Adipose tissue (tissue), 3 donors: ENCODE data around the gene CRYBB1. TPM values are rescaled to one million over a fixed set of nuclear protein-coding genes. Genes with fewer than 3 reads are reported as not detected.

Experiments used
- H3K27ac ChIP-seq: one replicate; pipeline ENCODE4 v1.5.1; 2013; ENCODE audit warnings: low read depth, low read length
- WGBS, 3 donors: extraction: QIAGEN DNeasy Blood & Tissue Kit; methylation state at CpG; one replicate each; pipeline ENCODE4 v1.1.7; 2013; 5-methylcytosine and 5-hydroxymethylcytosine counted together
- polyA plus RNA-seq, 3 donors: library from polyadenylated mRNA; stranded (reverse); fragments of 200-250 nt; gene quantifications; one replicate each; pipeline ENCODE4 v1.2.3, GENCODE V29; 2013
- donor health status: healthy with polysubstance abuse.
- donor health status: Bipolar disorder and iron deficiency.
- donor health status: healthy.

CRYBB1 gene
- polyA plus RNA-seq, 3 donors, result 0.20 to 5.2 (median 1.4) TPM

- 96 to 100% (median 97%) methylated on average over 3 of the region's 3 CpGs for WGBS, 3 donors
Measured at GRCh38 chr22:26566994-26567393, 50.8 kb downstream of the CRYBB1 start.

GRCh38 chr22:26565889-26566288 lies 51.9 kb downstream of the CRYBB1 start:
- no peak overlapping the region for H3K27ac ChIP-seq

More at GRCh38 chr22:26566994-26567393, 50.8 kb downstream of the CRYBB1 start:
- no peak overlapping the region for H3K27ac ChIP-seq

GRCh38 chr22:26565181-26565580 lies 52.6 kb downstream of the CRYBB1 start:
- H3K27ac ChIP-seq, result no peak overlapping the region
- WGBS, 3 donors, result 42 to 95% (median 92%) methylated on average over 6 of the region's 6 CpGs

More at GRCh38 chr22:26565889-26566288, 51.9 kb downstream of the CRYBB1 start:
- 62 to 77% (median 72%) methylated on average over 8 of the region's 8 CpGs for WGBS, 3 donors

- 39 to 94% (median 94%) methylated on average over 3 of the region's 3 CpGs for WGBS, 3 donors
- H3K27ac ChIP-seq, result no peak overlapping the region
Measured at GRCh38 chr22:26564672-26565071, 53.2 kb downstream of the CRYBB1 start.

- no peak overlapping the region for H3K27ac ChIP-seq
- WGBS, 3 donors, result 45 to 95% (median 90%) methylated on average over 8 of the region's 8 CpGs
Measured at GRCh38 chr22:26564181-26564580, 53.6 kb downstream of the CRYBB1 start.

- no peak overlapping the region for H3K27ac ChIP-seq
- WGBS, 3 donors, result 45 to 88% (median 86%) methylated on average over 4 to 5 of the region's 5 CpGs
Measured at GRCh38 chr22:26563022-26563421, 54.8 kb downstream of the CRYBB1 start.

GRCh38 chr22:26561756-26562417 lies 55.9 kb downstream of the CRYBB1 start:
- no peak overlapping the region for H3K27ac ChIP-seq
- WGBS, 3 donors, result 40 to 91% (median 87%) methylated on average over 9 of the region's 9 CpGs

- 57 to 90% (median 89%) methylated on average over 13 of the region's 13 CpGs for WGBS, 3 donors
- no peak overlapping the region for H3K27ac ChIP-seq
Measured at GRCh38 chr22:26559961-26560575, 57.8 kb downstream of the CRYBB1 start.

GRCh38 chr22:26558248-26558895 lies 59.5 kb downstream of the CRYBB1 start:
- H3K27ac ChIP-seq, result no peak overlapping the region
- 37 to 74% (median 61%) methylated on average over 3 of the region's 3 CpGs for WGBS, 3 donors

- WGBS, 3 donors, result 29 to 93% (median 91%) methylated on average over 5 of the region's 5 CpGs
- H3K27ac ChIP-seq, result no peak overlapping the region
Measured at GRCh38 chr22:26556904-26557303, 60.9 kb downstream of the CRYBB1 start.

GRCh38 chr22:26555478-26555877 lies 62.3 kb downstream of the CRYBB1 start:
- 44 to 91% (median 83%) methylated on average over 11 of the region's 11 CpGs for WGBS, 3 donors
- H3K27ac ChIP-seq, result no peak overlapping the region

GRCh38 chr22:26554956-26555355 lies 62.9 kb downstream of the CRYBB1 start:
- H3K27ac ChIP-seq, result no peak overlapping the region
- WGBS, 3 donors, result 49 to 87% (median 84%) methylated on average over 6 of the region's 6 CpGs

- no peak overlapping the region for H3K27ac ChIP-seq
- 40 to 63% (median 59%) methylated on average over 7 of the region's 7 CpGs for WGBS, 3 donors
Measured at GRCh38 chr22:26553056-26553752, 64.6 kb downstream of the CRYBB1 start.

GRCh38 chr22:26552466-26552865 lies 65.4 kb downstream of the CRYBB1 start:
- no peak overlapping the region for H3K27ac ChIP-seq

GRCh38 chr22:26551568-26551967 lies 66.3 kb downstream of the CRYBB1 start:
- H3K27ac ChIP-seq, result no peak overlapping the region
- WGBS, 3 donors, result 74 to 93% (median 93%) methylated on average over 2 of the region's 2 CpGs

More at GRCh38 chr22:26552466-26552865, 65.4 kb downstream of the CRYBB1 start:
- 35 to 84% (median 58%) methylated on average over 9 to 10 of the region's 10 CpGs for WGBS, 3 donors

- H3K27ac ChIP-seq, result no peak overlapping the region
- WGBS, 3 donors, result 45 to 66% (median 59%) methylated on average over 8 of the region's 8 CpGs
Measured at GRCh38 chr22:26550498-26551033, 67.3 kb downstream of the CRYBB1 start.

- H3K27ac ChIP-seq, result no peak overlapping the region
- 60 to 92% (median 90%) methylated on average over 4 of the region's 4 CpGs for WGBS, 3 donors
Measured at GRCh38 chr22:26549902-26550497, 67.8 kb downstream of the CRYBB1 start.
